GM21360 (cell line): ENCODE measurements around the gene KIAA1671.
"Not testable (repeated sequence)": the region's sequence is repeated elsewhere in the genome, so short reads cannot be mapped to it uniquely, and the experiment has no call there.

Source experiments
- ATAC-seq: cut with Tn5 transposase; IDR thresholded peaks from one replicate; pipeline ENCODE4 v1.9.1; 2021; ENCODE audit warnings: mild to moderate bottlenecking, moderate library complexity; ENCODE audit not compliant: unreplicated experiment

The KIAA1671 gene

DNA sequence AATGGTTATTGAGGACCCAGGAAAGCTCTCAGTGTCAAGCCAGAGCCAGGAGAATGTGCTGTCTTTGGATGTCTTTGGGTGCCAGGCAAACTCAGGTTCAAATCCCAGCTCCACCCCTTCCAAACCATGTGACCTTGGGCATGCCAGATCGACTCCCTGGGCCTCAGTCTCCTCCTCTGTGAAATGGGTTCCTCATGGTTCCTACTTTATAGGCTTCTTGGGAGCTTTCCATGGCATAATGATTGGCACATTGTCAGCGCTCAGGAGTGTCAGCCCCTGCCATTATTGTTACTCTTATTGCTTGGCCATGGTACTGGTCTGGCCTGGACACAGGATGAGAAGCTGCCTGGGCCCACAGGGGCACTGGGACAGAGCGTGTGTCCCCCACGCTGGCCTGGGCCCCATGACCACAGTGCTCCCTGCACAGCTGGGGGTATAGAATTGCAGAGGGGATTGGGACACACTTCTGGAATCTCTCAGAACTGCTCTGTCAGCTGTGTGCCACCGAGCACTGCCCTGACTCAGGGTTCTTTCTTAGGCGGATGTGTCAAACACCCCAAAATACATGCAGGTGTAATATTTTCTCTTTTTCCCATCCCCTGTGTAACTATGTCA is 209.5 kb downstream of the KIAA1671 start:
- no peak for ATAC-seq

DNA sequence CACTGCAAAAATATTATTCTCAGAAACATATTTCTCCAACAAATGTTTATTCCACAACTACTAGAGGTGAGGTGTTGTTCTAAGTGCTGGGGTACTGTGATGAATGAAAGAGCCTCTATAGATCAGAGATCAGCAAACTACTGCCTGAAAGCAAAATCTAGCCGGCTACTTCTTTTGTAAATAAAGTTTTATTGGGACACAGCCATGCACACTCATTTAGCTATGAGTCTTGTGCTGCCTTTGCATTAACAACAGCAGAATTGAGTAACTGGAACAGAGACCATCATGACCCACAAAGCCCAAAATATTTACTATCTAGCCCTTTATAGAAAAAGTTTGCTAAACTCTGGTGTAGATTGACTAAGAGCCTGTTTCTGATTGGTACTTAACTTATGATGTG is 210.0 kb downstream of the KIAA1671 start:
- no peak for ATAC-seq

DNA sequence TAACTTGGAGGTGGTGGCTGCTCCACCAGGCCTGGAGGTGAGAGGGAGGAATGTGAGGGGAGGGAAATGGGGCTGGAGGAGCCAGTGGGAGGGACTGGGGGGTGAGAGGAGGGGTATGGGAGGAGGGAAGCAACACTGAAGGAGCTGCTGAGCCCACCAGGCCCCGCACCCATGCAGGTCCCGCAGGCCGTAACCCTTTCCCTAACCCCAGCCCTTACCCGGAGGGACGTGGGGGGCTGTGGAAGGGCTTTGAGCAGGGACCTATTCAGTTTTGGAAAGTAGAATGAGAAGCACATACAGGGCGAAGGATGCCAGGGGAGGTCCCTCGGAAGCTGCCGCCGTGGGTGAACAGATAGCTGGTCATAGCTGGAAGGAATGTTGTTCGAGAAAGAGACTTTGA is 213.3 kb downstream of the KIAA1671 start:
- ATAC-seq = no peak

DNA sequence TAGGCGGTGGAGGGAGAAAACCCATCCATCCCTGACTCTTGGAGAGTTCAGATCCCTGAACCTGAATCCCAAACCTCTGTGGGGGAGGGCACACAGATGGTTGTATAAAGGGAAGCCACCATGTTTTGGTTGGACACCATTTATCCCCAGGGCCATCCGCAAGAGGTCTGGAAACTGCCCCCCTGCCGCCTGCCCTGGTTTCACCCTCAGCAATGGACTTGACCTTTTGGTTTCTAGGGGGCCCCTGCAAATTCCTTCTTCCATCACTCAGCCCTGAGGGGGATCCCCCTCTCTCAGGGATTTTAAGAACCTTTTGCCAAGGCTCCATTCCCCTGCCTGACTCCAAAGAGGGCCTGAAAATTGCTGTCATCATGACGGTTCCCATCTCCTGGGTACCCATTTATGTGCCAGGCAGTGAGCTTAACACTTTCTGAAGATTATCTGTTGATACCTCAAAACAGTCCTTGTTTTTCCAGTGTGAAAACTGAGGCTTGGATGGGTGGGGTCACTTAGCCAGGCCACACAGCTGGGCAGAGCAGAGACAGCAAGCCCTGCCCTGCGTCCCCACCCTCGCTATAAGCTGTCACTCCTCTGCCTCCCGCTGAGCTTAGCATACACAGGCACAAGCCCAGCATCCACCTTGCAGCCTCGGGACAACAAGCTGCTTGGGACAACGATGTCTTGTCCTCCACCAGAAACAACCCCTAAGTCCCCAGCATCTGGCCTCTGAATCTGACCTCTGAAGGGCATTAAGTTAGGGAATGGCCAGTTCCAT is 213.9 kb downstream of the KIAA1671 start:
- no peak for ATAC-seq

DNA sequence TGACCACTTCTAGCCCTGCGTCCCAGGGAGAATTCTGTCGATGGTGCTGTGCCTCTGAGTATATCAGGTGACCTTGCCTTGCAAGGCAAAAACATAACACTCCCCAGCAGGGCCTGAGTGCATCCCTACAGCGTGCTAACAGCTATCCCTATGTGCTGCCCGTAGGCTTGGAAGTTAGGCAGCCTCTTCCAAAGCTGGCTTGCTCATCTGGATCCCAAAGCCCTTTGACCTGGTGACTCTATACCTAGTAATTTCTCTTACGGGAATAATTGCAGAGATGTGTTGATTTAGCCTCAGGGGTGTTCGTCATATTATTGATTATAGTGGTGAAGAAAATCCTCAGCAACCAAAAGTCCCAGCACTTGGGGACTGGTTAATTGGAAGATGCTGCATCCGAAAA is 214.6 kb downstream of the KIAA1671 start:
- no peak for ATAC-seq

DNA sequence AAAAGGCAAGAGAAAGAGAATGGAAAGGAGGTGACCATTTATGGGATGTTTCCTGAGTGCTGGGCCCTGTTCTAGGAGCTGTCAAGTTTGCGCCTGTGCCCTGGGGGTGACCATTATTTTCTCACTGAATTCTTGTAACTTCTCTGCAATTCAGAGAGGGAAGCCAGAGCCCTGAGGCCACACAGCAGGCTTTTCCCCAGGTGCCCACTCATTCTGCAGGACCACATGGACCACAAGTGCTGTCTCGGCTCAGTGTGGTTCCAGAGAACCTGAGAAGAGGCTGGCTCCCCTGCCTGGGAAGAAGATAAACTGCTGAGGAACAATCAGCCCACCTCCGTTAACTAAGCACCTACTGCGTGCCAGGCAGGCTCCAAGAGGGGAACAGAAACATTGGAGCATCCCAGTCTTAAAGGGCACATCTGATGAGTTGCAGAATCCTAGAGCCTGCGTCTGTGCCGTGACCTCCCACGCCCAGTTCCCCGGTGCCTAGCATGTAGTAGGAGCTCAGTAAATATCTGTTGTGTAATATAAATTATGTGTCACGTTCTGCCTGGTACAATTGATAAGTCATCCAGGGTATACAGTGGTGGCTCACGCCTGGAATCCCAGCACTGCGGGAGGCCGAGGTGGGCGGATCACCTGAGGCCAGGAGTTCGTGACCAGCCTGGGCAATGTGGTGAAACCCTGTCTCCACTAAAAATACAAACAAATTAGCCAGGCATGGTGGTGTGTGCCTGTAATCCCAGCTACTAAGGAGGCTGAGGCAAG is 215.5 kb downstream of the KIAA1671 start:
- no peak for ATAC-seq

DNA sequence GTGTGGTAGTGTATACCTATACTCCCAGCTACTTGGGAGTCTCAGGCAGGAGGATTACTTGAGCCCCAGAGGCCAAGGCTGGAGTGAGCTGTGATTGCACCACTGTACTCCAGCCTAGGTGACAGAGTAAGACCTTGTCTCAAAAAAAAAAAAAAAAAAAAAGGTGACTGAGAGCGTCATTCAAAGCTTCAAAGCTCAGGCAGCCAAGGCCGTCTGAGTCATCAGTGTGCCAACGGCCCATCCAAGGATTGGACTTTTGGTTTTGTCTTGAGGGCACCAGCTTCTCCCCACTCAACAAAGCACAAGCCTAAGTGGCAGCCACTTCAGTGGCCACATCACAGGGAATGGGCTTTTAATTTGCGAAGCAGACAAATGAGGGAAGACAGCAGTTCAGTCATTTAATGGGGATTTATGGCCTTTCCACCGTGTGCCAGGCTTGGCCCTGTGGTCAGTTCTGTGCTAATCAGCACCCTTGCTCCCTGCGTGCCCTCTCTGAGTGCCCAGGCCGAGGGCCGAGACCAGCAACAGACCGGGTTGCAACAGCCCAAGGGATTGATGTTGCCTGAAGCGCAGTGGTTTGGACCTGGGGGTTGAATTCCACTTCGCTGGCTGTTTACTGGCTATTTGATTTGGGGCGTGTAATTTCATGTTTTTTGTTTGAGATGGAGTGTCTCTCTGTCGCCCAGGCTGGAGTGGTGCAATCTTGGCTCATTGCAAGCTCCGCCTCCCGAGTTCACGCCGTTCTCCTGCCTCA is 216.9 kb downstream of the KIAA1671 start:
- ATAC-seq = no peak

DNA sequence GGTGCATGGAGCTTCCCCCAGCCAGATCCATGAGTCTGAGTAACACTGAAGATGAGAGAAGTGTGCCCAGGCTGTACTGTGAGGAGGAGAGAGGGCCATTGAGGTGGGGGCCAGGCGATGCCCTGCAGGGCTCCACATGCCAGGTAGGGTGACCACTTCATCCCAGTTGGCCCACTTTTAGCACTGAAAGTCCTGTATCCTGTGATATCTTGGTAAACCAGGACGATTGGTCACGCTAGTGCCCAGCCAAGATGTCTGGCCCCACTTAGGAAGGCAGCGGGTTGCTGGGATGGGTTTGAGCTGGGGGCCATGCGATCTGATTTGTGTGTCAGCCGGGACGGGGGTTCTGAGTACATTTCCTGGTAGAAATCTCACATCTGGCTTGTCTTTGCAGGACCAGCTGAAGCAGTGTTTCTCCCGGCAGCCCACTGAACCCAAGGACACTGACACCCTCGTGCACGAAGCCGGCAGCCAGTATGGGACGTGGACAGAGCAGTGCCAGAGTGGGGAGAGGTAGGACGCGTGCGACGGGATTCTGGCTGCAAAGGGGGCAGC is 218.0 kb downstream of the KIAA1671 start:
- no peak for ATAC-seq

DNA sequence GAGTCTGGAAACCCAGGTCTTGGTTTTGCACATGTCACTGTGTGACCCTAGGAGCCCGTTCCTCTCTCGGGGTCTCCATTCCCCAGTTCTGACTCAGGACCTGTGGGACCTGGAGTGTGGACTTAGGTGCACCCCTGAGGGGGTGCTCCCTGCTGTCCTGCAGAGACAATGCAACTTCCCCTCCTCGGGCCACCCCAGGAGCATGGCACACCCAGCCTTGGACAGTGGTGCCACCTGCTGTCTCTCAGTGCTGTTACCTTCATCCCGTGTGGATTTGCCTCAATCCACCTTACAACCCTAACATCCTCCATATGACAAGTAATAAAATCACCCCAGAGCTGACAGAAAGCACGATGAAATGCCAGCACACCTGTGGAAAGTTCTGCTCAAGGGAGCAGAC is 219.6 kb downstream of the KIAA1671 start:
- no peak for ATAC-seq

DNA sequence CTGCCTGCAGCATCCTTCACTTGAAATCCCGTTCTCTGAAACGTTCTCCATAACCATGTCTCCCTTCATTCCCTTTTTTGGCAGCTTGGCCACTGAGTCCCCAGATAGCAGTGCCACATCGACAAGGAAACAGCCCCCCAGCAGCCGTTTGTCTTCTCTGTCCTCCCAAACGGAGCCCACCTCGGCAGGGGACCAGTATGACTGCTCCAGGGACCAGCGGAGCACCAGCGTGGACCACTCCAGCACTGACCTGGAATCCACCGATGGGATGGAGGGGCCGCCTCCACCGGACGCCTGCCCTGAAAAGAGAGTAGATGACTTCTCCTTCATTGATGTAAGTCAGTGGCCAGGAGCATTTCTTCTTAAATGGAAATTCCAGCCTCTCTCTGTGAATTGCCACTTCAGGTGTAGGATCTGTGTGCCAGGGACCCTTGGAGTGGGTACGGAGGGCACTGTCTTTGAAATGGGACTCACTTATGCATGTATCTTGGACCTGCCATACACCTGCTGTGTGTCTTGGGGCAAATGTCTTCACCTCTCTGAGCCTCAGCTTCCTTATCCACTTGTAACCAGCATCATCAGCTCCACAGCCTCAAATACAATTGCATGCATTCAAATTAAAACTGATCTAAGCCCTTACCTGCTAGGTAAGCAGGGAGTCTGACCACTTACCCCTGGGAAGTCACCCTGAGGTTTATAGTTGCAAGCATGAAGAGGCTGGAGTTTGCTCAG is 221.8 kb downstream of the KIAA1671 start:
- ATAC-seq = no peak

DNA sequence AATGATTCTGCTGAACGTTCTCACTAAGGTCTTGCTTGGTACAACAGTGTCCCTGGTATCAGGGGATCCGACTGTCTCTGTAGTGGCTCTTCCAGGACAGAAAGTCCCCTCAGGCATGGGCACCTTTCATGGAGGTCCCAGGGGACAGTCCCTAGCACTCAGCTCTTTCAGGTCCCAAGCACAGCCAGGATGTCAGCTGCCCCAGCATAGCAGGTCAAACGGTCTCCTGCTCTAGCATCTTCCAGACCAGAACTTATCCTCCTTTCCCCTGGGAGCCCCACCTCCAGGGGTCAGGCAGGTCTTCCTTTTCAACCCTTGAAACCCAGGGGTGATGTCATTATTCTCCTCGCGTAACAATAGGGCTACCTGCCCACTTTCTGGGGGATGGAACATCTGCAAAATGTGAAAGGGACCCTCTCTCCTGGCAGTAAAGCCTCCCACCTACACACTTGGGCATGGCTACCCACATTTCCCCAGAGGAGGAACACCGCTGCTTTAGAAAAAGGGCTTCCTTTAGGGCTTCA is 222.4 kb downstream of the KIAA1671 start:
- no peak for ATAC-seq

DNA sequence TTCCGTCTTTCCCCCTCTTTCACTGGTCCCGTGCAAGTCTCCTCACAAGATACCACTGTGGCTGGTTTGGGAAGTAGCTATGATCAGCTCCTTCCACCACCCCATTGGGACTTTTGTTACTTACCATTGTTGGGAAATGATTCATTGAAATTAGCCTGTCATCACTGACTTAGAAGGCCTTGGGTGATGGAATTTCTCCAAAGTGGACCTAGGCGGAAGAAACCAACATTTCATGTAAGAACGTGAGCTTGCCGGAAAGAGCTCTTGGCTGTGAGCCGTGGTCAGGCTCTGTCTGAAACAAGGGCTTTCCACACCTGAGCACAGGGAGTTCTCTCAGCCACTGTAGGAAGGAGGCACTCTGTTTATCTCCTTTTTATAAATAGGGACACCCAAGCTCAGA is 223.7 kb downstream of the KIAA1671 start:
- no peak for ATAC-seq

DNA sequence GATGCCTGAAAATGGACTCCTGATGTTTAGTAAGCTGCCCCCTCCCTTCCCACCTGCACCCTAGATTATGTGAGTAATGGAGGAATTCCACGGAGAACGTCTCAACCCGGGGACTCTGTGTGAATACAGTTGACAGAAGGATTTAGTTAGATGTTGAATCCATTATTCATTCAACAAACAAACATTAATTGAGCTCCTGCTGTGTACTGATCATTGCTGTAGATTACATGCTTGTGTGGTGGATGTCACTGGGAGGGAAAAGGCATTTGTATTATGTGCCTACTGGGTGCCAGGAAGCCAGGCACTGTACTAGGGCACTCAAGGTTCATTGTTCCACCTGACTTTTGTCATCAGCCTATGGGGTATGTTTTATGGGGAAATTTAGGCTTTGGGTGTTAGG is 224.3 kb downstream of the KIAA1671 start:
- no peak for ATAC-seq

DNA sequence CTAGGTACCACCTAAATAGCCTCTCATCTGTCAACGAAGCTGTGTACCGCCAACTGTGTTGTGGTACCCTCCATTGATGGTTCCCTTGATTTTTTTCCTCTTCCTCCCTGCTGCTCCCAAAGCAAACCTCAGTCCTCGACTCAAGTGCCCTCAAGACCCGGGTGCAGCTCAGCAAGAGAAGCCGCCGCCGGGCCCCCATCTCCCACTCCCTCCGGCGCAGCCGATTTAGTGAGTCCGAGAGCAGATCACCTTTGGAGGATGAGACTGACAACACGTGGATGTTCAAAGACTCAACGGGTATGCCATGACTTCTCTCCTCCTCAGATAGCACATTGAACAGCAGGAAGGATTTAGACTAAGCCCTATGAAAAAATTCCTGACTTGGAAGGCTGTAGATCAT is 224.7 kb downstream of the KIAA1671 start:
- no peak for ATAC-seq

DNA sequence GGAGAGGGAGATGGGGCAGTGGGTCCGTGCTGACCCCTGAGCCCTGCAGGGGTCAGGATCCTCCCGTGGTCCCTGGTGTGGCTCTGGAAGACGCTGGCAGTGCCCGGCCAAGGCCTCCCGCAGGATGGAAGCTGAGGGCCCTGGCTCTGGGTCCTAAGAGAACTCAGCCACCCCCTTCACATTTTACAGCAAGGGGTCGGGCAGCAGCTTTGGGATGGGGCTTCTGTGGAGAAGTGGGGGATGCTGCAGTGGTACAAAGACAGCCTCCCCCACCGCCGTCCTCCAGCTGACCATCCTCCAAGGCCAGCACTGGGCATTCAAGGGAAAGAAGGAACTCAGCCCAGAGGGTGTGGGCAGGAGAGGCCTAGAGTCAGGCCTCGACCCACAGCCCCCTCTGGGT is 225.4 kb downstream of the KIAA1671 start:
- ATAC-seq = no peak

DNA sequence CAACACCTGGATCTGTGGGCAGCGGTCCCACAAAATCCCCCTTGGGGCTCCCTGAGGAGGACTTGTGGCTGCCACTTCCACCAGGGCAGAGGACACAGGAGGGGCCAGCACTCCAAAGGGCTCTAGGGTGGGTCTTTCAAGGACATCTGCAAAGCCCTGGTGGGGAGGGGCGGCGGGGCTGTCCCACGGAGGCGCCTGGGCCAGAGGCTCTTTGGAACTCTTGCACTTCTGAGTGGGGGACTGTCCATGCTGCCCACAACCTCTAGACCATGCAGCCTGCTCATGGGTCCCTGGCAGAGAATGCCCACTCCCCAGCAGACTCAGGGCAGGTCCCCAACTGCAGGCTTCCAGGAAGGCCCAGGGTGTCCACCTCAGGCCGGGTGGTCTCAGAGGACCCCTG is 225.8 kb downstream of the KIAA1671 start:
- ATAC-seq = not testable (repeated sequence)

DNA sequence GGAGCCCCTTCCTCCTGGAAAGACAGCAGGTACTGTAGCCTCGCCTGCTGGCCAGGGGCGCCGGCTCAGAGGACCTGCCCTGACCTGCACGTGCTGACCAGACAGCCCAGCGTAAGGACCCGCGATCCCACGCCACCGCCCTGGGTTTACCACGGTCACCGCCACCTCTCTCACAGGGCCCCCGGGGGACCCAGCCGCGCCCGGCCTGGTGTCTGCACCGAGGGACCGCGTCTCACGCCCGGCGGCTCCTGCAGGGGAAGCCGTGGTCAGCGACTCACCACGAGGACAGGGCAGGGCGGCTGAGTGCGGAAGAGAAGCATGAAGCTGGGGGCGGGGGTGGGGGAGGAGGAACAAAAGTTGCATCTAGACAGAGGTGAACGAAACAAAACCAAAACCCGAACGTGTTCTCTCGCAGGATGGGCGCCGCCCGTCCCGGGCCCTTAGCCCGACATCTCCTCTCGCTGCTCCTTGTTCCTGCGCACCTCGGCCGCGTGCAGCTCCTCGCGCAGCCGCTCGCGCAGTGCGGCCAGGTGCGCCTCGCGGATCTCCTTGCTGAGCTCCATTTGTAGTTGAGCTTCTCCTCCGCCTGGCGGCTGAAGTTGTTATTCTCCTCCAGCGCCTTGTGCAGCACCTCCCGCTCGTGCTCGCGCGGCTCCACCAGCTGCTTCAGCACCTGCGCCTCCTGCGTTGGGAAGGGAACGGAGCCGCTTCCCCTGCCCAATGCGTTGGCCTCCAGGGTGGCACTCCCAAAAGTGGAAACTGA is 226.5 kb downstream of the KIAA1671 start:
- not testable (repeated sequence) for ATAC-seq

DNA sequence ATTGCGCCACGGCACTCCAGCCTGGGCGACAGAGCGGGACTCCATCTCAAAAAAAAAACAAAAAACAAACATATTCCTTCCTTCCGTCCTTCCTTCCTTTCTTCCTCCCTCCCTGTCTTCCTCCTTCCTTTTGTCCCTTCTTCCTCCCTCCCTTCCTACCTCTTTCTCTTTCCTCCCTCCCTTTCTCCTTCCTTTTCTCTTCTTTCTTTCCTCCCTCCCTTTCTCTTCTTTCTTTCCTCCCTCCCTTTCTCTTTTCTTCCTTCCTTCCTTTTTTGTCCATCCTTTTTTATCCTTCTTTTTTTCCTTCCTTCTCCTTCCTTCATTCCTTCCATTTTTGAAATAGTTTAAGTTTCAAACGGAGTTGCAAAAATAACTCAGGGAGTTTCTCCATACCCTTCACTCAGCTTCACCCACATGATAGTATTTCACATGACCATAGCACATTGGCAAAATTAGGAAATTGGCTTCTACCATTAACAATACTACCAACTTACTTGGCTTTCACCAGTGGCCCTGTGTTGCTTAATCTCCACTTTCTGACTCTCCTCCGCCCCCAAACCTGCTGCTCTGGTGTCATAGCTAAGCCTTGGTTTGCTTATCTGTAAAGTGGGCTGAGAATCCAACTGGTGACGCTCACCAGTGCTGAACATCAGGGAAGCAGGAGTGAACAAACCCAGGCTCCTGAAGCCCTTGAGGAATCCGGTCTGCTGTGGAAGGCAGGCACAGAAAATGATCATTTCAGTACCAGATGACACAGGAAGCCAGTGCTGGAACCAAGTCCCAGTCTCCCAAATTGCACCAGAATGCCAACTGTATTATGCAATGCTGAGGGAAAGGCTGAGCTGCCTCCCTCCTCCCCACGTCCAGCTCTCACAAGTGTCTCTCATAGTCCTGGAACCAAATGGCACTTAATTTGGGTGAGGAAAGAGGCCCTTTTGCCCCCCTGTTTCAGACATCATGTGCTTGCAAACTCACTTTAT is 229.9 kb downstream of the KIAA1671 start:
- no peak for ATAC-seq
